B cell (primary cell): Measurements from ENCODE around the gene TIGD1. TPM values are rescaled to one million over a fixed set of nuclear protein-coding genes. Genes with fewer than 3 reads are reported as not detected.

Experiments
- ATAC-seq: fragments of 200-7000 bp; cut with Tn5 transposase; one replicate; pipeline ENCODE4 v1.10.0; 2021; ENCODE audit warnings: low read depth, mild to moderate bottlenecking, moderate number of reproducible peaks, moderate library complexity
- CTCF ChIA-PET: fragments of 350-600 bp; sonication (Branson Sonifier 250); formaldehyde crosslinking; loops from one replicate; lab custom pipeline; 2021; ENCODE audit warnings: antibody characterized with exemption, inconsistent platforms; lab: Charles Lee
- POLR2A ChIA-PET: fragments of 350-600 bp; sonication (Branson Sonifier 250); formaldehyde crosslinking; loops from one replicate; lab custom pipeline; 2021; ENCODE audit warnings: antibody characterized with exemption; lab: Charles Lee
- DNase-seq: peaks from one replicate; pipeline ENCODE4 v3.0.0; 2013
- H2AFZ ChIP-seq: 2 replicates; pipeline ENCODE4 v1.6.1; 2012; ENCODE audit warnings: mild to moderate bottlenecking, low read depth, low read length; ENCODE audit not compliant: insufficient read depth, poor library complexity, severe bottlenecking
- H3K27ac ChIP-seq, 2 donors: 1 replicate in 1 of 2; 2 replicates in 1 of 2; pipeline ENCODE4 v1.5.1; 2012 to 2013; ENCODE audit warnings: low read length in 2 of 2, mild to moderate bottlenecking in 2 of 2, moderate library complexity in 1 of 2
- H3K27me3 ChIP-seq, 4 experiments: fragments of 200-600 bp in 1 of 4; sonication (generic) in 1 of 4; replicated peaks in 1 of 4; 1 replicate in 2 of 4; 2 replicates in 2 of 4; pipeline versions ENCODE4 v1.6.1 to v1.7.0; 2013 to 2016; ENCODE audit warnings: low read length in 3 of 4, mild to moderate bottlenecking in 2 of 4, mixed read lengths in 1 of 4, moderate library complexity in 1 of 4; ENCODE audit not compliant: insufficient read depth in 4 of 4, control insufficient read depth in 3 of 4; ENCODE audit errors: control extremely low read depth in 1 of 4
- H3K36me3 ChIP-seq, 2 experiments: replicated peaks in 1 of 2; 1 replicate in 1 of 2; 2 replicates in 1 of 2; pipeline versions ENCODE4 v1.6.1 to v1.7.1; 2013; ENCODE audit warnings: low read length in 1 of 2; ENCODE audit not compliant: insufficient read depth in 2 of 2, control insufficient read depth in 1 of 2; ENCODE audit errors: control extremely low read depth in 1 of 2, extremely low read depth in 1 of 2
- H3K4me1 ChIP-seq, 2 donors: fragments of 200-600 bp in 1 of 2; sonication (generic) in 1 of 2; 1 replicate in 1 of 2; 2 replicates in 1 of 2; pipeline versions ENCODE4 v1.5.1 to v1.6.1; 2013 to 2017; ENCODE audit warnings: low read length in 2 of 2; ENCODE audit not compliant: control insufficient read depth in 2 of 2, insufficient read depth in 2 of 2
- H3K4me2 ChIP-seq: replicated peaks from 2 replicates; pipeline ENCODE3; 2012; ENCODE audit warnings: mild to moderate bottlenecking, low read depth, low read length; ENCODE audit not compliant: poor library complexity, severe bottlenecking
- H3K4me3 ChIP-seq, 5 experiments: fragments of 200-600 bp in 1 of 5; sonication (generic) in 1 of 5; 1 replicate in 3 of 5; 2 replicates in 2 of 5; pipeline versions ENCODE4 v1.5.1 to v1.7.0; 2011 to 2016; ENCODE audit warnings: low read length in 4 of 5, mild to moderate bottlenecking in 4 of 5, low read depth in 2 of 5, control low read depth in 1 of 5, moderate library complexity in 1 of 5; ENCODE audit not compliant: insufficient read depth in 1 of 5; ENCODE audit errors: control extremely low read depth in 1 of 5, extremely low read depth in 1 of 5
- H3K79me2 ChIP-seq: fragments of 200-600 bp; sonication (generic); one replicate; pipeline ENCODE4 v1.6.0; 2016; ENCODE audit warnings: low read length; ENCODE audit not compliant: control insufficient read depth, insufficient read depth
- H3K9ac ChIP-seq: fragments of 200-600 bp; sonication (generic); 2 replicates; pipeline ENCODE4 v1.6.1; 2017; ENCODE audit warnings: mild to moderate bottlenecking, low read length, moderate library complexity
- H3K9me3 ChIP-seq, 3 donors: one replicate each; pipeline versions ENCODE4 v1.6.1 to v1.7.1; 2013; ENCODE audit warnings: low read length in 2 of 3; ENCODE audit not compliant: control insufficient read depth in 2 of 3, insufficient read depth in 1 of 3; ENCODE audit errors: control extremely low read depth in 1 of 3
- H4K20me1 ChIP-seq: 2 replicates; pipeline ENCODE4 v1.6.0; 2012; ENCODE audit warnings: mild to moderate bottlenecking, low read length; ENCODE audit not compliant: insufficient read depth, control insufficient read depth, poor library complexity, severe bottlenecking
- H3K27ac Mint-ChIP-seq: one replicate; pipeline ENCODE4 v1.8.0; 2021; ENCODE audit warnings: mixed read lengths
- H3K27me3 Mint-ChIP-seq: one replicate; pipeline ENCODE4 v1.8.0; 2021; ENCODE audit warnings: mixed read lengths
- H3K4me1 Mint-ChIP-seq: one replicate; pipeline ENCODE4 v1.8.0; 2021; ENCODE audit warnings: mixed read lengths
- H3K4me3 Mint-ChIP-seq: one replicate; pipeline ENCODE4 v1.8.0; 2021; ENCODE audit warnings: mixed read lengths
- H3K9me3 Mint-ChIP-seq: one replicate; pipeline ENCODE4 v1.8.0; 2022; ENCODE audit warnings: mixed read lengths; ENCODE audit not compliant: insufficient read depth
- CTCF ChIP-seq: fragments of 200-600 bp; IDR thresholded peaks from one replicate; pipeline ENCODE4 v1.8.0; 2022; ENCODE audit warnings: antibody characterized with exemption, mild to moderate bottlenecking
- EZH2 ChIP-seq: IDR thresholded peaks from 2 replicates; pipeline ENCODE4 v1.6.1; 2012; ENCODE audit warnings: borderline replicate concordance, low read depth, mild to moderate bottlenecking, moderate library complexity, low read length; ENCODE audit not compliant: insufficient read depth, poor library complexity, severe bottlenecking
- WGBS: methylation state at CpG from one replicate; pipeline ENCODE4 v1.1.5; 2013; ENCODE audit warnings: missing lambda C conversion rate; ENCODE audit not compliant: insufficient coverage; 5-methylcytosine and 5-hydroxymethylcytosine counted together
- intact Hi-C: fragments of 100-400 bp; cut with micrococcal nuclease; formaldehyde crosslinking; loops from one replicate; pipeline ENCODE4 v1.10.0; 2022
- polyA plus RNA-seq: library from polyadenylated mRNA; depleted of rRNA; stranded (reverse); fragments of >200 nt; gene quantifications from 2 replicates; pipeline ENCODE4 v1.2.3, GENCODE V29; 2012
- total RNA-seq, 2 donors: library from RNA; stranded (reverse); fragments of 120-200 nt in 1 of 2; gene quantifications; 1 replicate in 1 of 2; 2 replicates in 1 of 2; pipeline versions ENCODE4 v1.2.3 to v1.2.4, GENCODE V29; 2013 to 2022

The TIGD1 gene
- total and polyA plus RNA-seq, 2 donors (not counting 1 experiment from before 2014, with no cell fraction given): 7.6 to 13.6 TPM

GRCh38 chr2:232562515-232563151 is 12.3 kb upstream of the TIGD1 start:
- ChIA-PET POLR2A (no interaction called here), CTCF (interaction anchor here (0.5 kb wide), 1 partner anchor 53 kb away, joined by 3 read pairs; no protein-coding TSS in a partner anchor)
- DNase-seq (peak; percentile 54), ATAC-seq (peak; percentile 58)
- peak overlapping the region in 1 of 2 donors; percentile 38 for H3K27ac ChIP-seq
- H3K36me3 ChIP-seq: peaks cover 19 to 68% of the 10 kb centered on the region in 2 experiments
- 61% methylated on average over 3 of the region's 8 CpGs for WGBS
- TF ChIP-seq CTCF: no peak
- TF ChIP-seq EZH2: no peak
- H3K9me3 ChIP-seq: no peaks in the 10 kb centered on the region
- H3K4me3 Mint-ChIP-seq: peak overlapping the region; percentile 41
- H2AFZ ChIP-seq: no peak overlapping the region
- intact Hi-C loops: no loop called here
- no peaks in the 10 kb centered on the region for H3K27me3 Mint-ChIP-seq
- peak overlapping the region; percentile 24 for H3K4me2 ChIP-seq
- H3K9me3 Mint-ChIP-seq: no peaks in the 10 kb centered on the region
- peak overlapping the region; percentile 51 for H3K27ac Mint-ChIP-seq
- H3K9ac ChIP-seq: no peak overlapping the region
- H3K4me3 ChIP-seq: no peak overlapping the region
- peaks cover 17% of the 10 kb centered on the region for H3K4me1 Mint-ChIP-seq
- peaks cover 13 to 19% of the 10 kb centered on the region in 2 donors for H3K4me1 ChIP-seq
- no peaks in the 10 kb centered on the region for H3K27me3 ChIP-seq
- H4K20me1 ChIP-seq: no peaks in the 10 kb centered on the region
- no peaks in the 10 kb centered on the region for H3K79me2 ChIP-seq

DNA sequence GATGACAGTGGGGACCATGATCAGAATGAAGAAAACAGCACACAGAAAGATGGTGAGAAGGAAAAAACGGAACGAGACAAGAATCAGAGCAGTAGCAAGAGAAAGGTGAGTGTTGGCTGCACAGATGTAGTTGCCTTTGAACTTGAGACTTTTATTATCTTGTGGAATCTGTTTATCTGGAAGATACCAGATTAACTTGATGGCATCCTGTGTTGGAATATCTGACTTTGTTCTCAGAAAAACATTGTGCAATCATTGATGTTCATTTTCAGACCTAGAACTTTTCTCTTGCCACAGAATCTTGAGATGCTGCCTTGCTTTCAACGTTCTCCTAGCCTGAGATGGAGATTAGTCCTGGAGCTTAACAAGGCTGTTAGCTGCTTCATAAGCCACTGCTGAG is 6.1 kb upstream of the TIGD1 start:
- H3K27ac ChIP-seq: no peak overlapping the region
- no peak overlapping the region for H3K4me3 ChIP-seq
- H3K36me3 ChIP-seq: peaks cover 7 to 55% of the 10 kb centered on the region in 2 experiments
- Mint-ChIP-seq H3K4me3 (no peak overlapping the region), H3K9me3 (no peaks in the 10 kb centered on the region), H3K27me3 (no peaks in the 10 kb centered on the region), H3K27ac (no peak overlapping the region), H3K4me1 (peaks cover 41% of the 10 kb centered on the region)
- H4K20me1 ChIP-seq: peaks cover 28% of the 10 kb centered on the region
- no peak for DNase-seq
- no peaks in the 10 kb centered on the region for H3K27me3 ChIP-seq
- intact Hi-C loops: loop anchor here (10.0 kb wide), 1 partner anchor 1502 kb away; the partner anchor contains the start of gene PSMD1
- H3K4me2 ChIP-seq: no peak overlapping the region
- no peak for ATAC-seq
- no peak for TF ChIP-seq EZH2
- TF ChIP-seq CTCF: no peak
- H3K9me3 ChIP-seq: no peaks in the 10 kb centered on the region
- peaks cover 6 to 20% of the 10 kb centered on the region in 2 donors for H3K4me1 ChIP-seq
- WGBS: 100% methylated on average over 3 of the region's 3 CpGs
- peaks cover 34% of the 10 kb centered on the region for H3K79me2 ChIP-seq
- CTCF ChIA-PET: no interaction called here
- no peak overlapping the region for H2AFZ ChIP-seq
- no peak overlapping the region for H3K9ac ChIP-seq
- POLR2A ChIA-PET: no interaction called here
